Activated CD4-positive, alpha-beta T cell treated with anti-CD3 and anti-CD28 coated beads for 48 hours (primary cell): ENCODE data around the gene LSG1.
"Not testable (repeated sequence)": the region's sequence is repeated elsewhere in the genome, so short reads cannot be mapped to it uniquely, and the experiment has no call there.

ENCODE experiments used
- DNase-seq: peaks from one replicate; pipeline ENCODE4 v3.0.0-alpha.2; 2020

Gene LSG1

DNA sequence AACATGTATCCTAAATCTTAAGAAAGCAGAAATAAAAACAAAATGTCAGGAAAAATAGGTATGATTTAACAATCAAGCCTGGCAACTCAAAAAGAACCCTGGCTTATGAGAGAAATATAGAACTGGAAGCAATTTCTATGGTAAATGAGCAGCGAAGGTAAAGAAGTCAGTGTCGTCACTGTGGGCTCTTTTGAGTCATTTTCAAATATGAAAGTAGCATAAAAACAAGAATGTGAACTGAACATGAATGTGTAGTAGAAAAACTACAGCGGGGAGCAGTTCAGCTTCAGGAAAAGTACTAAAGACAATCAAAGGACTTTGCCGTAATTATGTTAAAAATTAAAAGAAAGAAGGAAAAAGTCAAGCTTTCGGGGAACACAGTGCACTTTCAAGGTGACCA is 17.5 kb downstream of the LSG1 start:
- DNase-seq, result no peak

DNA sequence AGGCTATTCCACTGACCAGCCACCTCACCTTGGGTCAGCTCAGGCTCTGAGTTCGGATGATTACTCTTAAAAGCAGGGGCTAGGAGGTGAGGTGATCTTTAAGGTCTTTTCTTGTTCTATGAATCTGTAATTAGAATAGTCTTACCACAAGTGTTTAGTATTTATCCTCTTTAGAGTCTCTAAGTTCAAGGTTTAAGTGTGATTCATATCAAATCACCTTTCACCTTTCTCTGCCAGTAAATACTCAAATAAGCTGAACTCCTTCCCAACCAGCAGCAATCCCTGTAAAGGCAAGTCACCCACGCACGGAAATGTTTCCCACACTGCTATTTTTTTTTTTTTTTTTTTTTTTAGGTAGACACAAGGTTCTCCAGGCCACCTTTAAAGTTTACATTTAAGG is 24.2 kb downstream of the LSG1 start:
- DNase-seq, result no peak

DNA sequence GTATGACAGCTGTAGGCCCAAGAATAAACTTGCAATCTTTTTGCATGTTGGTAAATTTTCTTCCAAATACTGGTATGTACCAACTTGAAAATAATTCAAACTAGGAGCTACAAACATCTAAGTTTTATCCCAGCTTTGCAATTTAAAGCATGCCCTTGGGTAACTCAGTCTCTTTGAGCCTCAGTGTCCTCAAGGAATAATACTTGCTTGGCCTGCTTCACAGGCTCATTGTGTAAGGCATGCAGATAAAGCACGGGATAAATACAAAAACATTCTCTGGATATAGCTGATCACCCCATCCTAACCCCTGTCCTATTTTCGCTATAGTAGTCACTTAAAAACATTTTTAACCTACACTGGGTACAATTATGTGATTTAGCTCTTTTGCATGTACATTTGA is 29.2 kb downstream of the LSG1 start:
- no peak for DNase-seq

DNA sequence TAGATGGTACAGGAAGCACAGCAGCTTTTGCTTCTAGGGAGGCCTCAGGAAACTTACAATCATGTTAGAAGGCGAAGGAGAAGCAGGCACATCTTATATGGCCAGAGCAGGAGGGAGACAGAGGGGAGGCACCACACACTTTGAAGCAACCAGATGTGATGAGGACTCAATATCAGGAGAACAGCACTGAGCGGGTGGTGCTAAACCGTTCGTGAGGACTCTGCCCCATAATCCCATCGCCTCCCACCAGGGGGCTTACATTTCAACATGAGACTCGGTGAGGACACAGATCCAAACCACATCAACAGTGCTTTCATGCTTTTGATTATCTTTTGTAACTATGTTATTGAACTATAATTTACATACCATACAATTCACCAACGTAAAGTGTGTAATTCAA is 31.2 kb downstream of the LSG1 start:
- DNase-seq, result peak; percentile 60

DNA sequence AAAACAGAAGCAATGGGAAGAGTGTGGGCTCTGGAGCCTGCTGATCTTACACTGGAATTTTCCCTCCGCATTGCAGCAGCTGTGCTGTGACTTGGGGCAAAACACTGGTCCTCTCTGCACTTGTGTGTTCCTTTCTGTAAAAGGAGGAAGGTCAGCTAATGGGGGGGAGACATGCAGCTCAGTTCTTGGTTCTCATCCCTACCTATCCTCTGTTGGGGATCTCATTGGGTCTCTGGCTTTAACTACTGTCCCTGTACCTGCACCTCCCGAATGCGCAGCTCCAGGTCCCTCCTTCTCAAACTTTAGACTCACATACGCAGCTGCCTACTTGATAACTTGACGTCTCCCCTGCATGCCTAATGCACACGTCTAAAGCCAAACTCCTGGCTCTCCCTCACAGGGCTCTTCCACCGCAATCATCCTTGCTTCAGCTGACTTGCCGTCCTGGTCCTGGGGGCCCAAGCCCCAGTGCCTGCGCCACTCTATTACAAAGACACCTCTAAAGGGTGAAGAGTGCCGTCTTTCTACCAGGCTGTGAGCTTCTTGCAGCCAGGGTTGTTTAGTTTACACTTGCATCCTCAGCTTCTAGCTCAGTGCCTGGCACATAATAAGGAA is 32.9 kb downstream of the LSG1 start:
- DNase-seq, result no peak

DNA sequence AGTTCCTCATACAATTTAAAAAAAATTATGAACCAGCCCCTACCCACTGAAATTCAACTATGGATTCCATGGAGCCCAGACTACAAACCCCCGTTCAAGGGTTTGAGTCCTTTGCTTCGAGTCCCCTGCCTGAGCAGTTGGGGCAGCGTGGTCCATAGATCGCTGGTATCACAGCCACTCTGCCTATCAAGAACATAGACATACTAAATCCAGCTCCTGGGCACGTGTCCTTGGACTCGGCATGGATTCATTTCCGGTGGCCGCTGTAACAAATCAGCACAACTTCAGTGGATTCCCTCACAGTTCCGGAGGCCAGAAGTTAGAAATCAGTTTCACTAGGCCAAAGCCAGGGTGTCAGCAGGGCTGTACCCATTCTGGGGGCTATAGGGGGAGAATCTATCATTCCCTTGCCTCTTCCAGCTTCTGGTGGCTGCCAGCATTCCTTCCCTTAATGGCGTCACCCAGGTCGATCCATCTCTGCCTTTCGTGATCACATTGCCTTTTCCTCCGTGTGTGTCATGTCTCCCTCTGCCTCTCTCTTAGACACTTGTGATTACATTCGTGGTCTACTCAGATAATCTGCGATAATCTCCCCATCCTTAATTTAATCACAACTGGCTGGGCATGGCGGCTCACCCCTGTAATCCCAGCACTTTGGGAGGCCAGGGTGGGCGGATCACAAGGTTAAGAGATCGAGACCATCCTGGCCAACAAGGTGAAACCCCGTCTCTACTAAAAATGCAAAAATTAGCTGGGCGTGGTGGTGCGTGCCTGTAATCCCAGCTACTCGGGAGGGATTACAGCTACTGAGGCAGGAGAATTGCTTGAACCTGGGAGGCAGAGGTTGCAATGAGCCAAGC is 34.2 kb downstream of the LSG1 start:
- no peak for DNase-seq

DNA sequence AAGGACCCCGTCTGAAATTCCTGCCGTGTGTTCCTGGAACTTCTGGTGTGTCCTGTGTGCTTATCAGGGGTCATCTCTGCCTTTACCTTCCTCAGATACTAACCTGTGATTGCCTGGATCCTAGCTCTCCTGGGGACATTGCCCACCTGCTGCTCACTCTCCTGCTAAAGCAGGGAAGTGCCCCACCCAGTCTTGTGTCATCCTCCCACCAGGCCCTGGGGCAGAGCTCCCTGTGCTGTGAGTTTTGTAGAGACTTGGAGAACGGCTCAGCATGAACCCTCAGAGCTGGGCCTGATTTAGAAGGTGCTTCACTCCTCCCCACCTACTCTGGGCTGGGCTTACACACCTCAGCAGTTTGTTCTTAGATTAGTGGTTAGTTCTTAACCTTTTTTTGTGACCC is 34.9 kb downstream of the LSG1 start:
- DNase-seq, result no peak

DNA sequence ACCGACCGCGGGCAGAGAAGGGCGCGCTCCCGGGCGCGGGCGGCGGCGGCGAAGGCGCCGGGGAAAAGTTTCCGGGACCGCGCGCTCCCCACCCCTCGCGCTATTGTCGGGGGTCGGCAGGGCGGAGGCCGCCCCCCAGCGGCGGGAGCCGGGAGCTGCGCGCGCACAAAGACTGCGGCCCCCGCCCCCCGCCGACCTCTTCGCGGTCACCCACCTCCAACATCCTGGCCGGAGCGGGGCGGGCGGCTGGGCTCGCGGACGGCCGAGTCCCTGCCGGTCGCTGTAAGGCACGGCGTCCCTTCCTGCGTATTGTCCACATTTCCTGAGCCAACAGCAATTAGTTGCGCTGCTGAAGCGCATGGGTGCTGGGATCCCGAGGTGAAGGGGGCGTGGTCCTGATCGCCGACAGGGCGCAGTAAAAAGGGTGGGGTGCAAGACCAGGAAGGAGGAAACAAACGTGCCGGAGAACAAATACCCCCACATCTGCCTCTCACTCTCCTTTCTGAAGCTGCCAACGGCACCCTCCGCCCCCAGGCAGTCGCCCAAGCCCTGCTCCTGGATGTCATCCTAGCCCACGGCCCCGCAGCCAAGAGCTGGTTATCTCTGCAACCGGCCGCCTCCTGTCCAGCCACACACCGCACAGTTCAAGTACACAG is 38.5 kb downstream of the LSG1 start, which contains the start of gene TMEM44:
Gene TMEM44, minus strand, starts transcription at position 71 of the 656 bp plus-strand sequence. CDS start 204 bp downstream, outside the sequence.
- DNase-seq, result peak; percentile 69

DNA sequence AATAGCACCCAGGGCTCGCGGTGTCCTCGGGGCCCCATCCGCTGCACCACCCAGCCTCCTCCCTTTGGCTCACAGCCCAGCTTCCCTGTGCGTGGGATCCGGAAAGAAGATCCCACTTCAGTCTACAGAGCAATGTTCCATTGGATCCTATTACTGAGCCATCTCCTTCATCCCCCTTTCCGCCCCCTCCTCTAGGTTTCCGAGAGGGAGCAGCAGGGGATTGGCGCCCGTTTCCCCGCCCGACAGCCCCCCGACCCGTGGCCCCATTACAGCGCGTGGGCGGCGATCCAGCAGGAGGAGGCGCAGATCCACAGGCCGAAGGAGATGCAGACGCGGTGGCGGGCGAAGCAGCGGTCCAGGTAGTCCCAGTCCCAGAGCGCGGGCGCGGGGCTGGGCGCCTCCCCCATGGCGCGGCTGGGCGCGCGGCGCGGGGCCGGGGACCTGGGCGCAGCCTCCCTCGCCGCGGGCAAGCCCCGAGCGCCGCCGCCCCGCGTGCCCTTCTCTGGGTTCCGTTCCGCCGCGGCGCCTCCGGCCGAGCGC is 39.1 kb downstream of the LSG1 start:
- peak; percentile 28 for DNase-seq

DNA sequence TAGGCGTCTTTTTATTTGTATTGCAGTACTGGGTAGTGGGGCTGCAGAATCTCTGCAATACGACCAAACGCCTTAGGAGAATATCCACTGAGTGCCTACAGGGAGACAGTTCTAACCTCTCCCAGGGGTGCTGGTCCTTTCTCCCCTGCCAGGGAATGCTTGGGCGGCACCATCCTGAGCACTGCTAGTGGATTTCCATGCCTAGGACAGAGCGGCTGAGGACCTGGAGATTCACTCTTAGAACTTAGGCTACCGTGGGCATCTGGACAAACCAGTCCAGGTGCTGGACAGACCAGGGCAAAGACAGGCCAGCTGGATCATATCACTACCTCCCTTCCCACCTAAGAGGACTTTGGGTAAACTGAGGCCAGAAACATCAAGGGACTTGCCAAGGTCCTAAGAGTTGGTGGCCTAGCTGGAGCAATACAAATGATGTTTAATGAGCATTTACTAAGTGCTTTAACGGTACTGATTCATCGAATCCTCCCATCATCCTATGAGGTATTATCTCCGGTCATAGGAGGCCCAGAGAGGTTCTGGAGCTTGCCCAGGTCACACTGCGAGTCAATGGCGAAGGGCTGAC is 39.7 kb downstream of the LSG1 start:
- no peak for DNase-seq

DNA sequence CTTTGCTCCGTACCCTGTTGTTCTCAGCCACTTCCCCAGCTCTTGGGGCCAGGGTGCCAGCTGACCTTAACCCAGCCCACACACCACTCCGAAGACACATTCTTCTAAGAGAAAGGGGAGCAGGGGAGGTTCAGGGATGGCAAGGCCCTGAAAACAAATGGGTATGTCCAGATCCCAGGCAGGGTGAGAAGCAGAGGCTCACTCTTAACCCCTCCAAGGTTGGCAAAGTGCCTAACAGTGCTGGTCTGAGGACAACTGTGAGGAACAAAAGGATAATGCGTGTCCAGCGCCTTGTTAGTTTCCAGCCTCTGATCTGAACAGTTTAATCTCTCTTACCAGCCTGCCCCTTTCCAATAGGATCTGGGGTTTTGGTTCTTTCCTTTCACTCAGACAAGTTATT is 40.3 kb downstream of the LSG1 start:
- no peak for DNase-seq

DNA sequence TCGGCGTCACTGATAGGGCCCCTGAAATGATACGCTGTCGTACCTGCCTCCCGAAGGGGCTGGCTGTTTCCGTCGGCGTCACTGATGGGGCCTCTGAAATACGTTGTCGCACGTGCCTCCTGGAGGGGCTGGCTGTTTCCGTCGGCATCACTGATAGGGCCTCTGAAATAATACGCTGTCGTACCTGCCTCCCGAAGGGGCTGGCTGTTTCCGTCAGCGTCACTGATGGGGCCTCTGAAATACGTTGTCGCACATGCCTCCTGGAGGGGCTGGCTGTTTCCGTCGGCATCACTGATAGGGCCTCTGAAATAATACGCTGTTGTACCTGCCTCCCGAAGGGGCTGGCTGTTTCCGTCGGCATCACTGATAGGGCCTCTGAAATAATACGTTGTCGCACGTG is 41.3 kb downstream of the LSG1 start:
- not testable (repeated sequence) for DNase-seq

DNA sequence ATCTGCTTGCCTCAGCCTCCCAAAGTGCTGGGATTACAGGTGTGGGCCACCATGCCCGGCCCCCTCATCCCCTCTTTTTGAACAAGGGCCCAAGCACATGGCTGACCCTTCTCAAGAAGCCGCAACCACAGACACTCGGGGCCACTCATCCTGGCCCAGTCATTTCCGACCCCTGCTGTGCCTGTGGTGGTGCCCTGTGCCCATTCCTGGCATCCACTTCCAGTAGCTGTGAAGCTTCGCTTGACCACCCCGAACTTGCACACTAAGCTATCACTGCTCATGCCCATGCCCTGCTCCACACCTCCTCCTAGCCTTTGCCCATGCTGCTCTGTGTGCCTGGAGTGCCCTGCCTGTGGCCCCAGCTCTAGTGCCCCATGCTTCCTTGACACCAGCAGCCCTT is 47.0 kb downstream of the LSG1 start:
- DNase-seq, result no peak

DNA sequence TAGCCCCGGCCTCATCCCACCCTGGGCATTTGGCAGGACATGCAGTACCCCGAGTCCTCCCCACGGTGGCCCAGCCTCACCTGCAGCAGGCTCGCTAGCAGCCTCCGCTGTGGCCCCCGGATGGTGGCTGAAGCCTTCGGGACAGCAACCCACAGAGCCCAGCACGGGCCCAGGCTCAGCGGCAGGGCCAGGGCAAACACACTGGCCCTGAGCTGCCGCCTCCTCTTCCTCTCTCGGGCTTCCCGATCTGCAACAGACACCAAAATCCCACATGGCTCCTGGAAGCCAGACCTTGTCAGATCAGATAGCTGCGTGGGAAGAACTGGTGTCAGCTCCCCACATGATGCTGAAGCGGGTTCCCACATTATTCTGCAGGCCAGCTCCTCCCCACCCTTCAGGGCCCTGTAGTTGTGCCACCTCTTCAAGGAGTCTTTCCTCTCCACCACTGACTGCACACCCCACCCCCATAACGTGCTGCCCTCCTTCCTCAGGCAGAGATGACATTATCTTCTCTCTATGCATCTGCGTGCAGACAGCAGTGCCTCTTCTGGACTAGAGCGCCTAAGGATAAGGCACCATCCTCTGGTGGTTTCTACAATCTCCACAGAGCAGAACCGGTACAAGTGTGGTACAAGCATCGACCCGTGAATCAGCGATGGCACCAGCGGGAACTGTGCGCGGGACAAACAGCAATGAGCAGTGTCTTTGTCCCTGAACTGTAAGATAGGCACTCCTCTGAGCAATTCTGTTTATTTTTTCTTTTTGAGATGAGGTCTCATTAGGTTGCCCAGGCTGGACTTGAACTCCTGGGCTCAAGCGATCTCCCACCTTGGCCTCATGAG is 48.3 kb downstream of the LSG1 start:
- no peak for DNase-seq

DNA sequence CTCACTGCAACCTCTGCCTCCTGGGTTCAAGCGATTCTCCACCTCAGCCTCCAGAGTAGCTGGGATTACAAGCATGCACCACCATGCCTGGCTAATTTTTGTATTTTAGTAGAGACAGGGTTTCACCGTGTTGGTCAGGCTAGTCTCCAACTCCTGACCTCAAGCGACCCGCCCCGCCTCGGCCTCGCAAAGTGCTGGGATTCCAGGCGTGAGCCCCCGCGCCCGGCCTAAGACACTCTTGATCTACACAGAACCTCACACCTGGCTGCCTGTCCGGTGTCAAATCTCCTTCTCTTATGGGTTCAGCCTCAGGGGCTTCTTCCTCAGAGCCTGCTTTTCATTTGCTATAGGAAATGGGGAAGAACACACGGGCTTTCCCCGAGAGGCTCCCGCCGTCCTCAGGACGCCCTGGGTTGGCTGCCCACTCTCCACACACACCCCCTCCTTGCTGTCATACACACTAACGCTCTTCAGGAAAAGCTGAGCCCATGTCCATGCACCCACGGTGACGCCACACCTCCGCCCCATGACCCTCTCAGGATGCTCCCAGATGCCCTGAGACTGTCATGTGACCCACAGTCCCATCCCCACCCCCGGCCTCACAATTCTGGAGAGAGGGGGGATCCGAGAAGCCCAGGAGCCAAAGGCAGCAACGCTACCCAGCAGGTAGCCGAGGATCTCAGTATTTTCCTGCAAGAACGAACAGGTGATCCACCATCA is 49.2 kb downstream of the LSG1 start:
- no peak for DNase-seq

DNA sequence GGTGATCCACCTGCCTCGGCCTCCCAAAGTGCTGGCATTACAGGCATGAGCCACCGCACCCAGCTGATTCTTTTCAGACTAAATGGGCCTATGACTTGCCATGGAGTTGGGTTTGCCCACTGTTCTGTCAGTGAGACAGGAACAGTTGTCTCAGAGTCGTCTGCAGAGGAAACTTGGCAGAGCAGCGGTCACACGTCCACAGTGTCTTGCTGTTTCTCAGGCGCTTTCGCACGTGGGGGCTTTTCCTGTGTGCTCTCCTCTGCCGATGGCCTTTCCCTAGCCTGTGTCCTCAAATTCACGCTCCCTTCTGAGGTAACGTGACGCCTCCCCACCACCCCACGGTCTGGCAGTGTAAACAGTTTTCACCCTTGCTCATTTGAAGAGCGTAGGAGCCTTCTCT is 50.0 kb downstream of the LSG1 start:
- DNase-seq, result no peak

DNA sequence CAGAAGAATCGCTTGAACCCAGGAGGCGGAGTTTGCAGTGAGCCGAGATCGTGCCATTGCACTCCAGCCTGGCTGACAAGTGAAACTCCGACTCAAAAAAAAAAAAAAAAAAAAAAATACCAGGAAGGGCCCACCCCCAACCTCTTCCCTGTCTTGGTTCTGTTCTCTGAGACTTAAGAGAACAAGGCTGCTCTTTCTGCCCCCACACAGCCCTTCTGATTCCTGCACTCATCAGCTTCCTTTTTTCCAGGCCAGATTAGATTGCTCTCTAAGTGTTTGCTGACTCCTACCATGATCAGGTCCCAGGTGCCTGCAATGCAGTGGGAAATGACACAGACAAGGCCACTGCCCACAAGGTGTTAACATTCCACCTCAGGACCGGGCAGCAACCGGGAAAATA is 51.8 kb downstream of the LSG1 start:
- DNase-seq, result no peak

DNA sequence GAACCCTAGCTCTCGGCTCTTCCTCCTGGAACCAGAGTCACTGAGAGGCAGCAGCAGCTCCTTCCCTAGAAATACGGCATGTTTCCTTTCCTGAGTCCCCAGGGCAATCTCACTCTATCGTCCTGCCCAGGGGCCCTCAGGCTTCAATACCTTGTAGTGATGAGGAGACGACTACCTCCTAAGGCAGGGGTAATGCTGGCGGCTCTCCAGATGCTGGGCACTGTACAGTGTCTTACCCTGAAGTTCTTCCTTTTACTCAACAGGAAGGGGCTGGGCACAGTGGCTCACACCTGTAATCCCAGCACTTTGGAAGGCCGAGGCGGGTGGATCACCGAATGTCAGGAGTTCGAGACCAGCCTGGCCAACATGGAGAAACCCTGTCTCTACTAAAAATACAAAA is 52.2 kb downstream of the LSG1 start:
- DNase-seq, result no peak

DNA sequence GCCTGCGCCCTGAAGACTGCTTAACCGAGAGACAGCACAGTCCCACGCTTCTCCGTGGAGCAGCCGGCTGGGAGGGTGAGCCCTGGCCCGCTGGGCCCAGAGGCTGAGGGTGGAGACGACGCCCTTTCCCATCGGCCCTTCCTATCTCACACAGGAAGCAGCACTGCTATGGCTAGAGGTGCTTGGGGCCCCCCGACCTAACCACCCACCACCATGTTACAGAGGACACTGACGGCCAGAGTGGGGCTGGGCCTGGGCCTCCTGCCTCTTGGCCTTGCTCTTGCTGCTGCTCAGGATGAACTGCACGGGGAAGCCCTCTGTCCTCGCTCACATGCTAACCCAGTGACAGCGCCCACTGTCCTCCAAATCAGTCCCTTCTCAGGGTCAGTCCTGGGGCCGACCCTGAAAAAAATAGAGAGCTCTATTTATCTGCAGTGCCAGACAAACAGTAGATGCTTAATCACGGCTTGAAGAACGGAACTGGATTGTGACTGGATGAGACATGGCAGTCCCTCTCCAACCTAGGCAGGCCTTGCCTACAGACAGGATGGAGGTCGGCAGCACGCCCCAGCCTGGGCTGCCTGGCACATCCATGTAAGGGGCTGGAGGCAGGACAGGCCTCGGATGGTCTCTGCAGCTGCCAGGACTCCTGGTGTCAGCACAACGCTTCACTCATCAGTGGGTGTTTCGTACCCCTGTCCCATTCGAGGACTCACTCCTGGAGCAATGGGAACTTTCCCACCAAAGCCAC is 53.0 kb downstream of the LSG1 start:
- DNase-seq, result no peak

DNA sequence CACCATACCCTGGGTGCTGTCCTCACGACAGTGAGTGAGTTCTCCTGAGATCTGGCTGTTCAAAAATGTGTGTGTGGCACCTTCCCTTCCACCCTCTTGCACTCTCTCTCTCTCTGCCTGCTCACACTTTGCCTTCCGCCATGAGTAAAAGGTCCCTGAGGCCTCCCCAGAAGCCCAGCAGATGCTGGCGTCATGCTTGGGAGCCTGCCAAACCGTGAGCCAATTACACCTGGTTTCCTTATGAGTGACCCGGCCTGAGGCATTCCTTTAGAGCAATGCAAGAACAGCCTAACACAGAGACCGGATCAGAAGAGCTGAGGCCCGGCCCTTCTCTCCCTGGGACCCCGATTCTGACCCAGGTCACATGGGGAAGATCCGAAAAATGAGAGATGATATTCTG is 54.2 kb downstream of the LSG1 start:
- peak; percentile 10 for DNase-seq

DNA sequence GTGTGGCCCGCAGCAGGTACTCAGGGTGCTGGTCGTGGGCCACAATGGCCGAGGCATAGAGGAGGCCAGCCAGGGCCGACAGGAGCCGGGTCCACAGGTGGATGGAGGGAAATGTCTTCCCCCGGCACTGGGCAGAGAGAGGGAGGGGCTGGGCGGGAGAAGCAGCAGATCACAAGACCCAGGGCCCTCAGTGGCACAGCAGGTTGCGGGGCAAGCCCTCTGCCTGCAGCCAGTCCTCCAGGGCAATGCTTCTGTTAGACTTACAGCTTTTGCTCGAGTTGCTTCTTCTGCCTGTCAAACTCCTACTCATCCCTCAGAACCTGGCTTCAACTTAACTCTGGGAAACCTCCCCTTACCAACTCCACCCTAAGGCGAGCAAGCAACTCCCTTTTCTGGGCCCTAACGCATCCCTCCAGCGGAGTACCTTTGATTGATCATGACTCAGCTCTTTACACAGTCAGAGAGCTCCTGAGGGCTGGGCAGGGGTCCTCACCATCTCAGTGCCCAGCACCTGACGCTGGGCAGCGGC is 54.8 kb downstream of the LSG1 start:
- DNase-seq, result no peak
